H1 (cell line): ENCODE measurements around the gene CTNND2.

Source experiments
- CTCF ChIP-seq, 3 experiments: IDR thresholded peaks; 1 replicate in 2 of 3; 2 replicates in 1 of 3; pipeline versions ENCODE4 v1.5.1 to v1.6.1; 2011; ENCODE audit warnings: low read length in 3 of 3, mild to moderate bottlenecking in 3 of 3, inconsistent platforms in 2 of 3, low read depth in 1 of 3, moderate library complexity in 1 of 3; ENCODE audit not compliant: insufficient read depth in 1 of 3; ENCODE audit errors: control extremely low read depth in 1 of 3
- JUN ChIP-seq: IDR thresholded peaks from 2 replicates; pipeline ENCODE4 v1.6.1; 2011; ENCODE audit warnings: low read depth, mild to moderate bottlenecking, improper control_type of control experiment, low read length
- MAFK ChIP-seq: IDR thresholded peaks from 2 replicates; pipeline ENCODE4 v1.6.1; 2012; ENCODE audit warnings: low read depth, mild to moderate bottlenecking, improper control_type of control experiment, low read length
- POLR2AphosphoS5 ChIP-seq: IDR thresholded peaks from 2 replicates; pipeline ENCODE4 v1.6.1; 2011; ENCODE audit warnings: low read depth, low read length
- RAD21 ChIP-seq, 2 experiments: IDR thresholded peaks in 1 of 2; conservative IDR thresholded peaks in 1 of 2; 2 replicates each; pipeline ENCODE4 v1.6.1; 2011; ENCODE audit warnings: low read depth in 2 of 2, low read length in 2 of 2, improper control_type of control experiment in 1 of 2, inconsistent platforms in 1 of 2, mild to moderate bottlenecking in 1 of 2, moderate library complexity in 1 of 2
- SP1 ChIP-seq: IDR thresholded peaks from 2 replicates; pipeline ENCODE4 v1.6.1; 2011; ENCODE audit warnings: low read depth, low read length
- TAF1 ChIP-seq: IDR thresholded peaks from 2 replicates; pipeline ENCODE4 v1.6.1; 2011; ENCODE audit warnings: mild to moderate bottlenecking, low read depth, low read length

GRCh38 chr5:11491404-11492075 lies 412.7 kb downstream of the CTNND2 start:
- TF ChIP-seq CTCF (IDR thresholded peaks at IDR 0.05; ENCODE audit: control extremely low read depth in 1 of 3, insufficient read depth in 1 of 3, low read depth in 1 of 3, low read length in 3 of 3) (no peak), POLR2AphosphoS5 (no peak), SP1 (no peak), RAD21 (IDR thresholded peaks at IDR 0.05 in 1 of 2, conservative IDR thresholded peaks at IDR 0.05 in 1 of 2; ENCODE audit: low read depth in 2 of 2, low read length in 2 of 2) (no peak), MAFK (no peak), TAF1 (no peak), JUN (no peak)
